GM12801 (cell line): ENCODE data around the gene ZNF687.

Source experiments
- CTCF ChIP-seq: IDR thresholded peaks from one replicate; pipeline ENCODE4 v1.5.1; 2011; ENCODE audit warnings: control low read depth; ENCODE audit not compliant: insufficient read length; ENCODE audit errors: extremely low read depth

ZNF687 gene

DNA sequence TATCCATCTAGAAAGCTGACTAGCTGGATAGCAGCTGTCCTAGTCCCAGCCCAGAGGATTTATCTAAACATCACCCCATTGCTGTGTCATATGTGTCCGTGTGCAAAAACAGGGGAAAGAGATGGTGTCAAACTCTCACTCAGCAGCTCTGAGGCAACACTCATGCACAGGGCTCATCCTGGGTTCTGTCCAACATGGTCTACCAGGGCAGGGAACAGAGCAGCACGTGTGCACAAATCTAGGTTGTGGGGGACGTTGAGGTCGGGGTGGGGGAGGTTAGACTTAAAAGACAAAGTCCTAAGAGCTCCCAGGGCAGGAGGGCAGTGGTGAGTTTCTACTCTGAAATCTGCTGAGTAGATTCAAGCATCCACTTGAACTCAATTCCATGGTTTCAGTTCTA lies 28.9 kb downstream of the ZNF687 start:
- no peak for TF ChIP-seq CTCF

DNA sequence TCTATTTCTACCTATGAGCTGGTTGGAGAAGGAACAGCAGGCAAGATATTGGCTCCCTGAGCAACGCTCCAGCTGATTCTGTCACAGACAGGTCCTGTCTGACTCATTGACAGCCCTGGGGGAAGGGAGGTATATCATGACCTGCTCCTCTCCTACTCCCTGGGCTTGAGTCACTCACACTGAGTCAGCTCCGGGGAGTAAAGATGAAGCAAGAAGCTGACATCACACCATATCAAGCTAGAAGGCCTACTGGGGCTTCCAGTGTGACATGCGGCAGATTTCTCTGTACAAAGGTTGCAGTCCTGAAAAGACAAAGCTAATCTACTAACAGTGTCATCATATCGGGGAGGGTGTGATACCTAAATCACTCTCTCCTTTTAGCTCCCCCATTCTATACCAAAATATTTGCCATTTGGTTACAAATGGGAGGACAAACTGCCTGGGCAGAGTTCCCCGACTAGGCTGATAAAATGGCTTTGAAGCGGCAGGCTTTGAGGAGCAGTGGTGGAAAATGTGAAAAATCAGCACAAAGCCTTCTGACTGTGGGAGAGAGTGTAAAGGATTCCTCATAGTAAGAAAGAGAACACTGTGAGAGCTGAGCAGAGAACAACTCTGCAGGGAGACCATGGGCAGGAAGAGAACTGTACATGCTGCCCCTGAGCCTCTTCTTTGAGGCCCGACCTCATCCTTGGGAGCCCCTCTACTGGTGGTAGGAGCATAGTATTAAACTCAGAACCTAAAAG lies 29.7 kb downstream of the ZNF687 start:
- no peak for TF ChIP-seq CTCF

DNA sequence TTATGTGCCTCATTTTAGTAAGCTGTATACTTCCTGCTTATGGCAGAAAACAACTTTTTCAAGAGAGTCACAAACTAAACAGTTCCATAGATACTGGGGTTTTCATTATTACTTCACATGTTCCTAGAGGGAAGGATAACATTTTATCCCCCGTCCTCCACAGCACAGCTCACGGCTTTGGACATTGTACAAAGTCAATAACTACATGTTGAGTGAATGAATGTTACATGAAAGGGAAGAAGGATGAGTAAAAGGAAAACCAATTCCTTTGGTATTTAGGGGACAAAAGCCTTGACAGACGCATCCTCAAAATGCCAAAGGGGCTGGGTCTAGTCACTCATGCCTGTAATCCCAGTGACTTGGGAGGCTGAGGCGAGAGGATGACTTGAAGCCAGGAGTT lies 30.3 kb downstream of the ZNF687 start:
- no peak for TF ChIP-seq CTCF

DNA sequence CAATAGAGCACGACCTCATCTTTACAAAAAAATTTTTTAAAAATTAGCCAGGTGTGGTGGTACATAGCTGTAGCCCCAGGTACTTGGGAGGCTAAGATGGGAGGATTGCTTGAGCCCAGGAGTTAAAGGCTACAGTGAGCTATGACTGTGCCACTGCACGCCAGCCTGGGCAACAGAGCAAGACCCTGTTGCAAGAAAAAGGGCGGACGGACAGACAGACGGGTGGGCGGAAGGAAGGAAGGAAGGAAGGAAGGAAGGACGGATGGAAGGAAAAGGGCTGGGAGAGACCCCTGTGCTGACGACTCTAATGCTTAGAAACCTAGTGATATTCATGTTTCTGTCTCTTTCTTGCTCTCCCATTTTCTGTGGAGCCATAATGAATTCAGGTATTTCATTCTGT lies 30.7 kb downstream of the ZNF687 start:
- TF ChIP-seq CTCF: no peak

GRCh38 chr1:151313501-151313900 lies 31.4 kb downstream of the ZNF687 start:
- TF ChIP-seq CTCF: no peak

DNA sequence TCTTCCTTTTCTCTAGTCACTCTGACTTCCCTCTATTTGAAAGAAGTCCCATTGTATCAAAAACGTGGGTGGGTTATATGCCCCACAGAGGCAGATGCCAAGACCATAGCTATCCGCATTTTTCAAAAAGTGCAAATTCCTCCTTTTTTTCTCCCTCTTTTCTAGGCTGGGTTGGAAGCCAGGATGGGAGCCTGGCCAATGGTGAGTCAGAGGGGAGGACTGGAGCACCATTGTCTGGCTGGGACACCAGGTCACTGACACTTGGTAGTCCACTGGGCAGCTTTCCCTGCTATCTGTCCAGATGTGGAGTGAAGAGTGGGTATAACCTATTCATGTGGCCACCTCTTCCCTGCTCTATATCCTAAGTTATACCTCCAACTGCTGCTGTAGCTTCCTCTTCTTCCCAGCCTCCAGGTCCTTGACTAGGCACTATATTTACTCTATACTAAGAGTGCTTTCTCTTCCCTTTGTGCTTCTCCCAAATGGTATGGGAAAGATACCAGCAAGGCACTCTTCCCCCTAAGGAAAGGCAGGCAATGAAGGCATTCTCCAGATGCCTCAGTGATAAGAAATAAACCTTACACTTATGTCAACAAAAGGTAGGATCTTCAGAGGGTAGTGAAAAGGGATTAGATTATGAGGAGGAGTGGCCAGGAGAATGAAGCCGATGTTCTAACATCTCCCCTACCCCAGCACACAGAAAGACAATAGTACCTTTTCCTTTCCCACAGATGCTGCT lies 32.2 kb downstream of the ZNF687 start:
- no peak for TF ChIP-seq CTCF

GRCh38 chr1:151315565-151316235 lies 33.6 kb downstream of the ZNF687 start:
- TF ChIP-seq CTCF: no peak
